Measurements from ENCODE around the gene SNTA1. TPM values are rescaled to one million over a fixed set of nuclear protein-coding genes. Genes with fewer than 3 reads are reported as not detected.

Gene SNTA1
- total RNA-seq, 1 experiment from 2014 or later, result 9.9 TPM

GRCh38 chr20:33470866-33471265, 27.3 kb upstream of the SNTA1 start:
- Histone ChIP-seq H2BK20ac (ENCODE audit: low read depth, low read length, poor library complexity, severe bottlenecking) (no peak overlapping the region), H2AFZ (ENCODE audit: low read length) (no peak overlapping the region), H3K27me3 (ENCODE audit: insufficient read depth, low read length) (no peaks in the 10 kb centered on the region), H2BK120ac (ENCODE audit: low read depth, low read length, poor library complexity, severe bottlenecking) (no peak overlapping the region), H3K23me2 (ENCODE audit: insufficient read length, low read depth, low read length, poor library complexity, severe bottlenecking) (no peaks in the 10 kb centered on the region), H3K18ac (ENCODE audit: insufficient read length, low read depth, low read length) (no peak overlapping the region), H3K9ac (ENCODE audit: extremely low read depth, insufficient read length, low read length) (no peak overlapping the region), H4K91ac (ENCODE audit: insufficient read length, low read depth, low read length) (no peak overlapping the region), H3K27ac (ENCODE audit: insufficient read length, low read depth, low read length) (no peak overlapping the region), H3K4ac (ENCODE audit: low read depth, low read length) (no peak overlapping the region), H3K56ac (ENCODE audit: insufficient read length, low read depth, low read length) (no peak overlapping the region), H2BK5ac (ENCODE audit: insufficient read length, low read length) (no peak overlapping the region), H3T11ph (ENCODE audit: low read length) (no peak overlapping the region), H4K8ac (replicated peaks; ENCODE audit: insufficient read length, low read depth, low read length) (no peak overlapping the region), H2BK12ac (ENCODE audit: insufficient read length, low read depth, low read length) (no peak overlapping the region), H3K79me1 (ENCODE audit: insufficient read depth, low read depth, low read length, poor library complexity, severe bottlenecking) (no peaks in the 10 kb centered on the region), H4K5ac (ENCODE audit: insufficient read length, low read depth, low read length) (no peak overlapping the region), H3K23ac (ENCODE audit: insufficient read length, low read depth, low read length) (no peak overlapping the region), H3K14ac (ENCODE audit: insufficient read depth, low read length) (no peak overlapping the region), H2BK15ac (ENCODE audit: low read depth, low read length) (no peak overlapping the region), H3K79me2 (ENCODE audit: insufficient read depth, low read length) (no peaks in the 10 kb centered on the region), H3K9me3 (ENCODE audit: control insufficient read depth, low read depth, low read length) (no peaks in the 10 kb centered on the region), H2AK5ac (ENCODE audit: insufficient read length, low read length) (no peak overlapping the region), H3K4me1 (ENCODE audit: insufficient read depth, low read length) (no peaks in the 10 kb centered on the region), H4K20me1 (ENCODE audit: control insufficient read depth, insufficient read depth, insufficient read length) (no peaks in the 10 kb centered on the region), H3K4me2 (ENCODE audit: insufficient read depth, insufficient read length, low read length) (no peak overlapping the region)
- DNase-seq, result no peak
- WGBS (ENCODE audit: extremely low coverage, insufficient read length, low lambda C conversion rate), result no CpG with 5 or more reads among the region's 3 CpGs
- TF ChIP-seq CTCF (conservative IDR thresholded peaks at IDR 0.05), result no peak
- peaks cover 21 to 22% of the 10 kb centered on the region in 2 experiments for H3K4me1 Mint-ChIP-seq
- H3K27me3 Mint-ChIP-seq (ENCODE audit: low read depth), result peaks cover 2% of the 10 kb centered on the region; the same call in 1 of the 2 replicates
- no peak overlapping the region for H3K4me3 Mint-ChIP-seq
- H3K9me3 Mint-ChIP-seq, result no peaks in the 10 kb centered on the region
- no peak overlapping the region for H3K27ac Mint-ChIP-seq
- no peaks in the 10 kb centered on the region for H3K36me3 Mint-ChIP-seq (ENCODE audit: insufficient read depth in 1 of 3, low read depth in 3 of 3)

Data from H9 (cell line).